RWPE2 (cell line): ENCODE data around the gene B3GNT2.
"Not testable (repeated sequence)": the region's sequence is repeated elsewhere in the genome, so short reads cannot be mapped to it uniquely, and the experiment has no call there.

Experiments used
- ATAC-seq: fragments of 200-7000 bp; cut with Tn5 transposase; 3 replicates; pipeline ENCODE4 v1.9.1; 2021; ENCODE audit warnings: low read depth
- DNase-seq: peaks from one replicate; pipeline ENCODE4 v3.0.0-alpha.2; 2020; ENCODE audit warnings: low spot score
- H3K27ac ChIP-seq: fragments of 450-650 bp; 2 replicates; pipeline ENCODE4 v1.5.1; 2017; ENCODE audit warnings: mild to moderate bottlenecking; ENCODE audit not compliant: poor library complexity, severe bottlenecking
- H3K27me3 ChIP-seq: fragments of 250-450 bp; sonication (Bioruptor Pico); 2 replicates; pipeline ENCODE4 v1.5.1; 2021; ENCODE audit warnings: mild to moderate bottlenecking, moderate library complexity; ENCODE audit not compliant: insufficient read depth, poor library complexity, severe bottlenecking
- H3K36me3 ChIP-seq: fragments of 250-450 bp; sonication (Bioruptor Pico); 2 replicates; pipeline ENCODE4 v1.5.1; 2020; ENCODE audit warnings: low read depth, mild to moderate bottlenecking, moderate library complexity
- H3K4me1 ChIP-seq: fragments of 250-450 bp; sonication (Bioruptor Pico); 2 replicates; pipeline ENCODE4 v1.5.1; 2021; ENCODE audit warnings: mild to moderate bottlenecking, moderate library complexity; ENCODE audit not compliant: insufficient read depth, poor library complexity, severe bottlenecking
- H3K4me3 ChIP-seq: fragments of 250-450 bp; sonication (Bioruptor Pico); 2 replicates; pipeline ENCODE4 v1.5.1; 2021; ENCODE audit warnings: mild to moderate bottlenecking, moderate library complexity; ENCODE audit not compliant: severe bottlenecking
- H3K9me3 ChIP-seq: fragments of 250-450 bp; sonication (Bioruptor Pico); 2 replicates; pipeline ENCODE4 v1.5.1; 2021; ENCODE audit warnings: mild to moderate bottlenecking, moderate library complexity; ENCODE audit not compliant: severe bottlenecking
- CTCF ChIP-seq: fragments of 450-650 bp; IDR thresholded peaks from one replicate; pipeline ENCODE4 v1.5.1; 2017; ENCODE audit warnings: mild to moderate bottlenecking, moderate library complexity; ENCODE audit not compliant: poor library complexity, severe bottlenecking

B3GNT2 gene

GRCh38 chr2:62195421-62196277 lies at the start of gene B3GNT2:
Gene B3GNT2 (plus strand): TSS chr2:62196115. CDS start chr2:62222221, 26,106 bp downstream.
- DNase-seq (peak; percentile 71), ATAC-seq (peak; percentile 69)
- H3K27ac ChIP-seq, result peak within 1 kb of the TSS; percentile 76
- H3K36me3 ChIP-seq, result no peaks in the 10 kb centered on the region
- peak within 1 kb of the TSS; percentile 96 for H3K4me3 ChIP-seq
- no peaks in the 10 kb centered on the region for H3K9me3 ChIP-seq
- peaks cover 7% of the 10 kb centered on the region for H3K4me1 ChIP-seq
- H3K27me3 ChIP-seq, result no peaks in the 10 kb centered on the region
- no peak for TF ChIP-seq CTCF

GRCh38 chr2:62146790-62147189 lies 49.1 kb upstream of the B3GNT2 start:
- ATAC-seq, H3K4me3 ChIP-seq: not testable (repeated sequence)
- H3K4me1 ChIP-seq, result peaks cover 28% of the 10 kb centered on the region

GRCh38 chr2:62147610-62148301 lies 48.2 kb upstream of the B3GNT2 start:
- no peaks in the 10 kb centered on the region for H3K36me3 ChIP-seq
- H3K4me1 ChIP-seq, result peaks cover 28% of the 10 kb centered on the region
- peak; percentile 82 for ATAC-seq
- no peak for DNase-seq
- H3K9me3 ChIP-seq, result no peaks in the 10 kb centered on the region
- no peak for TF ChIP-seq CTCF
- no peaks in the 10 kb centered on the region for H3K27me3 ChIP-seq
- H3K27ac ChIP-seq, result peak overlapping the region; percentile 70
- no peak overlapping the region for H3K4me3 ChIP-seq

More at GRCh38 chr2:62146790-62147189, 49.1 kb upstream of the B3GNT2 start:
- H3K27me3 ChIP-seq, H3K36me3 ChIP-seq, H3K9me3 ChIP-seq, DNase-seq: not testable (repeated sequence)
- H3K27ac ChIP-seq, result peak overlapping the region; percentile 70

- peak overlapping the region; percentile 70 for H3K27ac ChIP-seq
- H3K36me3 ChIP-seq, result no peaks in the 10 kb centered on the region
- DNase-seq (no peak), ATAC-seq (peak; percentile 93)
- no peak overlapping the region for H3K4me3 ChIP-seq
- peaks cover 28% of the 10 kb centered on the region for H3K4me1 ChIP-seq
- no peaks in the 10 kb centered on the region for H3K9me3 ChIP-seq
- no peak for TF ChIP-seq CTCF
- no peaks in the 10 kb centered on the region for H3K27me3 ChIP-seq
Measured at GRCh38 chr2:62149708-62150107, 46.2 kb upstream of the B3GNT2 start.

GRCh38 chr2:62150597-62151305 lies 45.2 kb upstream of the B3GNT2 start:
- Histone ChIP-seq H3K27me3 (no peaks in the 10 kb centered on the region), H3K4me1 (peaks cover 28% of the 10 kb centered on the region), H3K9me3 (no peaks in the 10 kb centered on the region), H3K4me3 (no peak overlapping the region), H3K36me3 (no peaks in the 10 kb centered on the region), H3K27ac (peak overlapping the region; percentile 70)
- no peak for DNase-seq
- TF ChIP-seq CTCF, result no peak
- no peak for ATAC-seq
